CD4-positive, alpha-beta T cell treated with Interleukin-4 for 1 hour (primary cell): Measurements from ENCODE around the gene ZNF316.

Source experiments
- DNase-seq, 2 donors: peaks; one replicate each; pipeline ENCODE4 v3.0.0-alpha.2; 2020 to 2022

ZNF316 gene

DNA sequence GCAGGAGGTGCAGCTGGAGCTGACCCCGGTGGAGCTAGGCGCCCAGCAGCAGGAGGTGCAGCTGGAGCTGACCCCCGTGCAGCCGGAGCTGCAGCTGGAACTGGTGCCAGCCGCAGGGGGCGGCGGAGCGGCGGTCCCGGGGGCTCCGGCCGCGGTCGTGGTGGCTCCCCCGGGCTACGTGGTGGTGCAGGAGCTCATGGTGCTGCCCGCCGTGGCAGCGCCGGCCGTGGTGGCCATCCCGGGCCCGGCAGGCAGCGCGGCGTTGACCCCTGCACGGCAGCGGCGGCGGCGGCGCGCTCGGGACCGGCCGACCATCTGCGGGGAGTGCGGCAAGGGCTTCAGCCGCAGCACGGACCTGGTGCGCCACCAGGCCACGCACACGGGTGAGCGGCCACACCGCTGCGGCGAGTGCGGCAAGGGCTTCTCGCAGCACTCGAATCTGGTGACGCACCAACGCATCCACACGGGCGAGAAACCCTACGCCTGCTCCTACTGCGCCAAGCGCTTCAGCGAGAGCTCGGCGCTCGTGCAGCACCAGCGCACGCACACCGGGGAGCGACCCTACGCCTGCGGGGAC lies 14.9 kb upstream of the ZNF316 start:
- no peak for DNase-seq

DNA sequence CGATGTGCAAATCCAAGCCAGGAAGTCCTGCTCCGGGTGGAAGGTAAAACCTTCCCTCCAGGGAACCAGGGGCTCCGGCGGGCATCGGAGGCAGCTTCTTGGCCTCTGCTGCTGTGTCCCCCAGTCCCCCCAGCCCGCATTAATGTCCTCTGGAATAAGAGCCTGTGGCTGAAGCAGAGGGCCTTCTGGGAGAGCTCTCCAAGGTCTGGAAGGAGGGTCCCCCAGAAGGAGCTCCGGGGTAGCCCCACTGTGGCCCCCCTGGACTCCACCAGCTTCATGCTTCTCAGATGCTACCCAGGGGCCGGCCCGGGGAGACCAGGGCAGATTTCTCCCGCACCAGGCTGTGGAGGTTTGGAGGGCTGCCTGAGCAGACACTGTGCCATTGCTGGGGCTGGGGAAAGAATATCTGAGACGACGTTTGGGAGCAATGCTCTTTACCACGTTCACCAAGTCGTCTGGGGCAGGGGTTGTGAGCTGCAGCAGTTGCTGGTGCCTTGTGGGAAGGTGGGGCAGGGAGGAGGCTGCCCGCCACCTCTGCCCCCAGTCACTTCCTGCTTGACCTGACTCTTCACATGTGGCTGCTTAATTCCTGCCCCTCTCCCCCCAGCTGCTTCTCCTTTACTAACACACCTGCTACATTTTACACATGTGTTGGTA lies 13.4 kb upstream of the ZNF316 start:
- peak; percentile 34 to 39 for DNase-seq

- DNase-seq: no peak
These were observed 12.9 kb upstream of the ZNF316 start for GRCh38 chr7:6624246-6624611.

GRCh38 chr7:6628045-6628444 lies 9.1 kb upstream of the ZNF316 start:
- DNase-seq: no peak

- DNase-seq: no peak
These were observed 6.9 kb upstream of the ZNF316 start for GRCh38 chr7:6630007-6630849.

DNA sequence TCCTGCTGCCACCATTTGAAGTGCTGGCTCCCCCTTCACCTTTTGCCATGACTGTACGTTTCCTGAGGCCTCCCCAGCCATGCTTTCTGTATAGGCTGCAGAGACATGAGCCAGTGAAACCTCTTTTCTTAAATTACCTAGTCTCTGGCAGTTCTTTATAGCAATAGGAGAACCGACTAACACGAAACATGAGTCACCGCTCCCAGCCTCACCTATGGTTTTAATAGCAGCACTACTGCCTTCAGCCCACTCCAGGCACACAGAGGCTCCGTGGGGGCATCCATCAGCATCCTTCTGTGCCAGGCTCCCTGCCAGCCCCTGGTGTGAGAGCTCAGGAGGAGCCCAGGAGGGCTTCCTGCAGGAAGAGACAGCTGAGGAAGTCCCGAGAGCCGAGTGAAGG lies 5.5 kb upstream of the ZNF316 start:
- no peak for DNase-seq

GRCh38 chr7:6634021-6634420 lies 3.1 kb upstream of the ZNF316 start:
- no peak for DNase-seq

- DNase-seq: peak in 1 of 2 donors; percentile 63
These were observed 2.1 kb upstream of the ZNF316 start for GRCh38 chr7:6634971-6635370.

GRCh38 chr7:6637544-6638229 lies 569 bp downstream of the ZNF316 start:
- DNase-seq: peak; percentile 69 to 73

DNA sequence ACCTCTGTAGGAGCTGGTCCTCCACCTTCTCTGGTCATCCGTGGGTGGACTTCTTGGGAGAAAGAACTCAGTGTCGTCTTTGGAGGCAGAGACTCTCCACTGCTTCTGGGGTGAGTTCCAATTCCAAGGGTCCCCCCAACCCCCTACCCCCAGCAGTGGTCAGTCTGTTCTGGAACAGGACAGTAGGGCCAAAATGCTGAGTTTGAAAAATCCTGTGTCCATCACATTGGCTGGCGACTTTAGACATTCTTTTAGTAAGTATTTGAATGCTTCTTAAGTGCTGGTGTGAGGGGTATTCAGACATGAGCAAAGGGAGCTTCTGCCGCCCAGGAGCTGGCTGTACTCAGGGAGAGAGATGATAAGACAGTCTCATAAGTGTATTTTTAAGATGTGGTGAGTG lies 1.9 kb downstream of the ZNF316 start:
- no peak for DNase-seq

DNA sequence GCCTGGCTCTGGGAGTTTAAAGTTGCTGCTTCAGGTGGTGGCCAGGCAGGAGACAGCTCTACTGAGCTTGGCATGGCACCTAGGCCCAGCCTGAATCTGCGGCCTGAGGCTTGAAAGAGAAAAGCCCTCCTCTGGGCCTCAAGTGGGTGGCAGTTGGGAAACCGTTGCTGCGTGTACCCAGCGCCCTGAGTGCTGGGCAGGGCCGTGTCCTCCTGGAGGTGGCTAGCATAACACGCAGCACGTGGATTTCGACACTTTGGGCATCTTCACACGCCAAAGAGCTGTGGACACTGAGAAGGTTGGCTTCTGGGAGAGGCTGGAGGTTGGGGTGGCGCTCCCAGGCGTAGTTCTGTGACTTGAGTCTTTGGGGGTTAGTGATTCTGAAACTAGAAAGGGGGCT lies 2.5 kb downstream of the ZNF316 start:
- DNase-seq: no peak

DNA sequence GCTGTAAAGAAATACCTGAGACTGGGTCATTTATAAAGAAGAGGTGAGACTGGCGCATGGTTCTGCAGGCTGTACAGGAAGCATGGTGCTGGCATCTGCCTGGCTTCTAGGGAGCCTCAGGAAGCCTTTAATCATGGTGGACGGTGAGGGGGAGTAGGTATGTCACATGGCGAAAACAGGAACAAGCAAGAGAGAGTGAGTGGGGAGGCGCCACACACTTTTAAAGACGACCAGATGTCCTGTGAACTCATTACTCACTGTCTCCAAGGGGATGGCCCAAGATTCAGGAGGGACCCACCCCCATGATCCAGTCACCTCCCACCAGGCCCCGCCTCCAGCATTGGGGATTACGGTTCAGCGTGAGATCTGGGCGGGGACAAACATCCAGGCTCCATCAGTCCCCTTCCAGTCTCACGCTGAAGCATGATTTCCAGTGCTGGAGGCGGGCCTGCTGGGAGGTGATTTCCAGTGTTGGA lies 3.2 kb downstream of the ZNF316 start:
- peak in 1 of 2 donors; percentile 16 for DNase-seq

- no peak for DNase-seq
These were observed 4.4 kb downstream of the ZNF316 start for GRCh38 chr7:6641305-6642035.

GRCh38 chr7:6642239-6642839 lies 5.2 kb downstream of the ZNF316 start:
- DNase-seq: no peak

DNA sequence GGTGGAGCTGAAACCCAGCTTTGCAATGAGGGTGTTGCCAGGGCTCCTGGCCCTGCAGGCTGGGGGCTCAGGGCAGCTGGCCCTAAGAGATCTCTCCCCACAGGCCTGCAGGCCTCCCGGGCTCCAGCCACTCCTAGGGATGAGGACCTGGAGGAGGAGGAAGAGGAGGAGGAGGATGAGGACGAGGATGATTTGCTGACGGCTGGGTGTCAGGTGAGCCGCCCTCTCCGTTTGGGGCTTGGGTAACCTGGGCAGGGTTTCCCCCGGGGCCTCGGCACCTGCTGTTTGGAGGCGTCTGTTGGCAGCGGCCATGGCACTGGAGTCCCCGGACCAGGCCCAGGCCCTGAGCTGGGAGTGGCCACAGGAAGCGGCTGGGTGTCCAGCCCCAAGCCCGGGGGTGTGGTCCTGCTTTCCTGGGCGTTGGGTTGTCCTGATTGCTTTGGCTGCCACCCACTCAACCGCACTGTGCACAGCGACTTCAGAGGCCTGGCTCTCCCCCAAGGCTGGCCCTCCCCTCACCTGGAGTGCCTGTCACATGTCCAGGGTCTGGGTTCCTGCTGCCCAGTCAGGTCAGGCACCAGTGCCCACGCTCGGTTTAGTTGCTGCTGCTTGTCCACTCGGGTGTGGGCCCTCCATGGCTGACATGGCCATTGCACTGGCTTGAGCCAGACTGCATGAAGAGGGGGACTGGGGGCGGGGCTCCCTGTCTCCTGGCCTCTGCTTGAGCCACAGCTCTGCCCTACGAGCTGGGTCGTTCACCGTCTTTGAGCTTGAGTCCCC lies 5.9 kb downstream of the ZNF316 start:
- DNase-seq: no peak

DNA sequence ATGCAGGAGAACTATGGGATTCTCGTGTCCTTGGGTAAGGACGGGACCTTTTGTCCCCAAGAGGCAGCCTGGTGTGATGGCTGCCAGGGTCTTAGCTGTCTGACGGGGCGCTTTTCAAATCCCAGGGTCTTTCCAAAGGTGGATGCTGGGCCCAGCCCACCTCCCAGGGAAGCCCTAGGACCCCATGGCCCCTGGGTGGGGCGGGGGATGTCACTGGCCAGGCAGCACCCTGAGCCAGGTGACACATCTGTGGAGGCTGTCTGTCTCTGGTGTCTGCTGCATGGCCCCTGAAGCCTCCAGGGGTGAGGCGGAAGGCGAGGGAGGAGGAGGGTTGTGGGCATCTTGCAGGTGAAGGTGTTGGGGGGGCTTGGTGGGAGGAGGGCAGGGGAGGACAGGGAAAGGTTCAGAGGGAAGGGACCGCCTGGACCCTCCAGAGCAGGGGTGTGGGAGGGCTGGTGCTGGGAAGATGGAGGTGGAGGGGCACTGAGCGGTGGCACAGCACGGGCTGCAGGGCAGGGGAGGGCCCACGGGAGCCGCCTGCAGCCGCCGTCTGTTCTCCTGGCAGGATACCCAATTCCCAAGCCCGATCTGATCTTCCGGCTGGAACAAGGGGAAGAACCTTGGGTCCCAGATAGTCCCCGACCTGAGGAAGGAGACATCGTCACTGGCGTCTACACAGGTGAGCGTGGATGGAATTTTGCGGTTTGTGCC lies 7.0 kb downstream of the ZNF316 start:
- DNase-seq: no peak

DNA sequence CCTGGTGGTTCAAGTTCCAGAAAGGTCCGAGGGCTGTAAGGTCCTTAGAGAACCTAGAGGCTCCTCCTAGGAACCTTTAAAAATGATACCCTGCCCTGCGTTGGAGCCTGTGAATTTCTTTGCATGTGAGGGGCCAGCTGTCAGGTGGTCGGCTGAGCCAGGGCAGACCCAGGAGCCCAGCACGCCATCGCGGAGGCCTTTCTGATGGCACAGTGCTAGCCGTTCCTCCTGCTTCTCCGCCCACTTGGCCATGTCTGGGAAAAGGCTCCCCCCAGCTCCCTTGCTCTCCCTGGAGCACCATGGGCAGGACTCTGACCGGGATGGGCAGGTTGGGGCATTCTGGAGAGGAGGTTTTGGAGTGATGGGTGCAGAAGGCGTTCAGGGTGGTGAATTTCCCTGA lies 7.6 kb downstream of the ZNF316 start:
- no peak for DNase-seq

- no peak for DNase-seq
These were observed 9.3 kb downstream of the ZNF316 start for GRCh38 chr7:6646465-6646864.

- no peak for DNase-seq
These were observed 10.0 kb downstream of the ZNF316 start for GRCh38 chr7:6647080-6647479.

- DNase-seq: no peak
These were observed 10.4 kb downstream of the ZNF316 start for GRCh38 chr7:6647541-6647940.
